Activated CD4-positive, alpha-beta T cell treated with anti-CD3 and anti-CD28 coated beads for 36 hours (primary cell): Measurements from ENCODE around the gene CHRM4. TPM values are rescaled to one million over a fixed set of nuclear protein-coding genes. Genes with fewer than 3 reads are reported as not detected.

Experiments used
- ATAC-seq: fragments of 200-7000 bp; cut with Tn5 transposase; one replicate; pipeline ENCODE4 v1.10.0; 2021; ENCODE audit warnings: mild to moderate bottlenecking, moderate library complexity
- CTCF ChIA-PET: fragments of 350-600 bp; sonication (Branson Sonifier 250); formaldehyde crosslinking; loops from one replicate; lab custom pipeline; 2021; ENCODE audit warnings: antibody characterized with exemption; lab: Charles Lee
- POLR2A ChIA-PET: fragments of 350-600 bp; sonication (Branson Sonifier 250); formaldehyde crosslinking; loops from one replicate; lab custom pipeline; 2021; ENCODE audit warnings: antibody characterized with exemption, inconsistent platforms; lab: Charles Lee
- DNase-seq: peaks from one replicate; pipeline ENCODE4 v3.0.0-alpha.2; 2020
- H3K27ac Mint-ChIP-seq: one replicate; pipeline ENCODE4 v1.8.0; 2021; ENCODE audit warnings: mixed read lengths
- H3K27me3 Mint-ChIP-seq: one replicate; pipeline ENCODE4 v1.8.0; 2021; ENCODE audit warnings: mixed read lengths
- H3K36me3 Mint-ChIP-seq: one replicate; pipeline ENCODE4 v1.8.0; 2021; ENCODE audit warnings: low read depth, mixed read lengths
- H3K4me1 Mint-ChIP-seq: one replicate; pipeline ENCODE4 v1.8.0; 2021; ENCODE audit warnings: mixed read lengths
- H3K4me3 Mint-ChIP-seq: one replicate; pipeline ENCODE4 v1.8.0; 2021; ENCODE audit warnings: mild to moderate bottlenecking, moderate library complexity, mixed read lengths
- H3K9me3 Mint-ChIP-seq: one replicate; pipeline ENCODE4 v1.8.0; 2021; ENCODE audit warnings: low read depth, mixed read lengths
- intact Hi-C, 2 experiments: fragments of 100-400 bp; cut with DNase I in 1 of 2; cut with micrococcal nuclease in 1 of 2; formaldehyde crosslinking; loops; one replicate each; pipeline versions ENCODE4 v1.14.2 to v1.15.1; 2022 to 2024; cut with DNase I, micrococcal nuclease
- total RNA-seq, 2 experiments: library from RNA; stranded (reverse); gene quantifications; one replicate each; pipeline ENCODE4 v1.2.3, GENCODE V29; 2021

CHRM4 gene
- total RNA-seq, 2 experiments from 2014 or later: 0.19 TPM; not detected in 1

- Mint-ChIP-seq H3K9me3 (no peaks in the 10 kb centered on the region), H3K27me3 (no peaks in the 10 kb centered on the region), H3K27ac (no peak overlapping the region), H3K36me3 (peaks cover 18% of the 10 kb centered on the region), H3K4me3 (no peak overlapping the region), H3K4me1 (no peaks in the 10 kb centered on the region)
- DNase-seq: no peak
- ATAC-seq: no peak
- POLR2A ChIA-PET: interaction anchor here (0.5 kb wide), 1 partner anchor 119 kb away, joined by 3 read pairs; no protein-coding TSS in a partner anchor
- intact Hi-C loops: no loop called here
- CTCF ChIA-PET: interaction anchor here (0.9 kb wide), 1 partner anchor 41 kb away, joined by 3 read pairs; no protein-coding TSS in a partner anchor
Observed at GRCh38 chr11:46402957-46403902, 11.7 kb upstream of the CHRM4 start.

- CTCF ChIA-PET: interaction anchor here (0.6 to 0.7 kb wide), 2 partner anchors 54 to 303 kb away, joined by 3 read pairs; partner anchors contain the start of genes ARHGAP1 and ZNF408
- DNase-seq: no peak
- peaks cover 8% of the 10 kb centered on the region for H3K36me3 Mint-ChIP-seq
- H3K9me3 Mint-ChIP-seq: no peaks in the 10 kb centered on the region
- H3K4me1 Mint-ChIP-seq: peaks cover 6% of the 10 kb centered on the region
- H3K27me3 Mint-ChIP-seq: peaks cover 11% of the 10 kb centered on the region
- no peak for ATAC-seq
- no peak overlapping the region for H3K4me3 Mint-ChIP-seq
- intact Hi-C loops: no loop called here
- POLR2A ChIA-PET: no interaction called here
- H3K27ac Mint-ChIP-seq: no peak overlapping the region
Observed at GRCh38 chr11:46397526-46397925, 6.0 kb upstream of the CHRM4 start.

DNA sequence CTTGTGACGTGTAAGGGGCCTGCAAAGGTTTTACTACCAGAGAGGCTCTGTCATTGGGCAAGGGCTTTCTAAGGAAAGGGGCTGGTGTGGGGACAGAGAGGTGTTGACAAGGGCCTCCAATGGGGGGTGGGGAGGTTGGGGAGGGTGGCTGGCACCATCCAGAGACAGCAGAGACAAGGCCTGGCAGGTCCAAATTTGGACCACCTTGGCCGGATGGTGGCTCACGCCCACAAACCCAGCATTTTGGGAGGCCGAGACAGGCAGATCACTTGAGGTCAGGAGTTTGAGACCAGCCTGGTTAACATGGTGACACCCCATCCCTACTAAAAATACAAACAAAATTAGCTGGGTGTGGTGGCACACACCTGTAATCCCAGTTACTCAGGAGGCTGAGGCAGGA, 2.2 kb upstream of the CHRM4 start:
- H3K4me3 Mint-ChIP-seq: no peak overlapping the region
- no peak overlapping the region for H3K27ac Mint-ChIP-seq
- peaks cover 18% of the 10 kb centered on the region for H3K4me1 Mint-ChIP-seq
- ChIA-PET CTCF (no interaction called here), POLR2A (no interaction called here)
- no peak for ATAC-seq
- H3K9me3 Mint-ChIP-seq: no peaks in the 10 kb centered on the region
- peaks cover 8% of the 10 kb centered on the region for H3K36me3 Mint-ChIP-seq
- DNase-seq: no peak
- intact Hi-C loops: no loop called here
- peaks cover 28% of the 10 kb centered on the region for H3K27me3 Mint-ChIP-seq

- H3K27me3 Mint-ChIP-seq: peaks cover 33% of the 10 kb centered on the region
- intact Hi-C loops: no loop called here
- H3K9me3 Mint-ChIP-seq: no peaks in the 10 kb centered on the region
- H3K36me3 Mint-ChIP-seq: peaks cover 8% of the 10 kb centered on the region
- peak overlapping the region; percentile 61 for H3K4me3 Mint-ChIP-seq
- ATAC-seq (no peak), DNase-seq (no peak)
- ChIA-PET POLR2A (no interaction called here), CTCF (interaction anchor here (0.9 to 2.1 kb wide), 6 partner anchors 10 to 137 kb away, joined by 3 to 9 read pairs (median 5); no protein-coding TSS in a partner anchor)
- H3K4me1 Mint-ChIP-seq: peaks cover 20% of the 10 kb centered on the region
- H3K27ac Mint-ChIP-seq: no peak overlapping the region
Observed at GRCh38 chr11:46393231-46393616, 1.6 kb upstream of the CHRM4 start.

DNA sequence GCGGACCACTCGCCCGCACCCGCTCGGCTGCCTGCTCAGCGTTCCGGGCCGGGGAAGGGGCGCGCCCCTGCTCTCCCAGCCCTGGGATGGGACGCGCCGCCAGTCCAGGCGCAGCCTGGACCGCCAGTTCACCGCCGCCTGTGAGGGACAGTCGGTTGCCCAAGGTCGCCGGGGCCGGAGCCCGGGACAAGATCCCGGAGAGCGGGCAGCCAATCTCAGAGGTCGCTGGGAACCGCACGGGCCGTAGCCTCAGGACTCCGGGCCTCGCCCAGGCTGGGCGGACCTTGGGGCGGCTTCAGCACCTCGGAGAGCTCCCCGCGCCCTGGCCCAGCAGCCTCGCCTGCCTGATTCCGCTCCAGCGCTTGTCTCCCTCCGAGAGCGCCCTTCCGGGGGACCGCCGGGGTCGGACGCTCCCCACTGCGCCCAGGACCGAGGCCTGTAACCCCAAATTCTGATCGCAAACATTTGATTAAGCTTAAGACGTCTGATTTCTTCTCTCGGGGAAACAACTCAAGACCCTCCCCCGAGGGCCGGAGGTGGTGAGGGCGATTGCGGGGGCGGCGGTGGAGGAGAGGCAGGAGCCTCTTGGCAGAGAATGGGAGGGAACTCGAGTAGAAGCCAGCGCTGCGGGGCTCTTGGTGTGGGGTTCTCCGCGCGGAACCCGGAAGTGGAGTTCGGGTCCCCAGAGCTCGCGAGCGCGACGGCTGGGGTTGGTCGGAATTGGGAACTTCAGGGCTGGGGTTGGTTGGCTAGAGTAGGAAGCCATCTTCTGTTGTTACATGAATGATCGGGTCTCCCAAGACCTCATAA, 1.1 kb upstream of the CHRM4 start:
- ATAC-seq (peak; percentile 76), DNase-seq (peak; percentile 89)
- peak overlapping the region; percentile 61 for H3K4me3 Mint-ChIP-seq
- peaks cover 8% of the 10 kb centered on the region for H3K36me3 Mint-ChIP-seq
- POLR2A ChIA-PET: interaction anchor here (1.3 kb wide), 1 partner anchor 9 kb away, joined by 3 read pairs; no protein-coding TSS in a partner anchor
- no peak overlapping the region for H3K27ac Mint-ChIP-seq
- H3K4me1 Mint-ChIP-seq: peaks cover 22% of the 10 kb centered on the region
- no peaks in the 10 kb centered on the region for H3K9me3 Mint-ChIP-seq
- intact Hi-C loops: loop anchor here in 1 of 2 experiments (1.0 kb wide), 2 partner anchors 11 to 225 kb away; partner anchors contain the start of genes ATG13, HARBI1 and MDK
- H3K27me3 Mint-ChIP-seq: peaks cover 37% of the 10 kb centered on the region
- CTCF ChIA-PET: interaction anchor here (0.6 to 2.1 kb wide), 10 partner anchors 9 to 527 kb away, joined by 3 to 9 read pairs (median 4); partner anchors contain the start of gene DGKZ

- CTCF ChIA-PET: interaction anchor here (0.5 to 2.1 kb wide), 5 partner anchors 8 to 39 kb away, joined by 3 to 9 read pairs (median 6); no protein-coding TSS in a partner anchor
- no peak overlapping the region for H3K27ac Mint-ChIP-seq
- H3K4me3 Mint-ChIP-seq: no peak overlapping the region
- peaks cover 2% of the 10 kb centered on the region for H3K36me3 Mint-ChIP-seq
- intact Hi-C loops: no loop called here
- peaks cover 22% of the 10 kb centered on the region for H3K4me1 Mint-ChIP-seq
- H3K9me3 Mint-ChIP-seq: no peaks in the 10 kb centered on the region
- POLR2A ChIA-PET: interaction anchor here (0.5 to 1.3 kb wide), 2 partner anchors 8 to 318 kb away, joined by 3 read pairs; no protein-coding TSS in a partner anchor
- peaks cover 49% of the 10 kb centered on the region for H3K27me3 Mint-ChIP-seq
- DNase-seq: no peak
- no peak for ATAC-seq
Observed at GRCh38 chr11:46391186-46391577, 394 bp downstream of the CHRM4 start.

GRCh38 chr11:46390331-46391171, 1.0 kb downstream of the CHRM4 start:
- ChIA-PET POLR2A (no interaction called here), CTCF (interaction anchor here (0.5 to 3.7 kb wide), 11 partner anchors 9 to 473 kb away, joined by 3 to 32 read pairs (median 4); partner anchors contain the start of genes MDK and PEX16)
- Mint-ChIP-seq H3K4me1 (peaks cover 22% of the 10 kb centered on the region), H3K36me3 (peaks cover 2% of the 10 kb centered on the region), H3K4me3 (peak overlapping the region; percentile 34), H3K9me3 (no peaks in the 10 kb centered on the region), H3K27ac (no peak overlapping the region), H3K27me3 (peaks cover 53% of the 10 kb centered on the region)
- intact Hi-C loops: no loop called here
- no peak for ATAC-seq
- peak; percentile 18 for DNase-seq

DNA sequence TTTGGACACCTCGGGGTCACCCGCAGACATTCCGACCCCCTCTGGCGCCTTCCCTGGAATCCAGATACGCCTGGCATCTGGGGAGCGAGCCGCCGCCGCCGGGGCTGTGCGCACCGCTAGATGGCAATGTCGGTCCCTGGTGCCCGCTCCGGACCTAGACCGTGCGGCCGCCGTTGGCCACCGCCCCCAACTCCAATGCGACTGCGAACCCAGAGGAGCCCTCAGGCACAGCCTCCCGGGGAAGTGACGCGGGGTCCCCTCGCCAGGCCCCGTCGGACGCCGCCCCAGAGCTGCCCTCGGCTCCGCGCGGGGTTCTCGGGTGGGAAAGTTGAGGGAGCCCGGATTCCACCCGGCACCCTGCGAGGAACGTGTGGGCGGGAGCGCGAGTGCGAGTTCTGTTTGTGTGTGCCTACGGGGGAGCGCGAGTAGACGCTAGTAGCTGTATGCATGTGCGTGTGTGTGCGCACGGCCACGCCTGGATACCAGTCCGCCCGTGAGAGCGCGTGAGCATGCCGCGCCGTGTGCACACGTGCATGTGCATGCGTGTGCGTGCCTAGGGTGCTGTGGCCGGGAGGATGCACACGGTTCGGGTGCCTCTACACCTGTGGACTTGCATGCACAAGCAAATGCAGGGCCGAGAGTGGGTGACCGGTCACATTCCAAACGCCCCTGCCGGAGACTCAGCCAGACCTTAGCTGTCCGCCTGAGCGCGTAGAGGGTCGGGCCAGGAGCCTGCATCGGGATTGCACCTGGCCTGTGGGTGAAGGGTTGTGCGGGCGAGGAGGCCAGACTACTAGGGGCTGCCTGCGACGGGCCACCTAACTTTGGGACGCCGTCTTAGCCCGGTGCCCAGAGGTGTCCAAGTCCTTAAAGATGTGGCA, 1.9 kb downstream of the CHRM4 start:
- ChIA-PET POLR2A (interaction anchor here (0.6 kb wide), 1 partner anchor 47 kb away, joined by 3 read pairs; no protein-coding TSS in a partner anchor), CTCF (interaction anchor here (0.5 to 3.7 kb wide), 16 partner anchors 10 to 502 kb away, joined by 3 to 32 read pairs (median 4); partner anchors contain the start of gene MDK)
- H3K4me3 Mint-ChIP-seq: peak overlapping the region; percentile 50
- no peaks in the 10 kb centered on the region for H3K9me3 Mint-ChIP-seq
- H3K4me1 Mint-ChIP-seq: peaks cover 22% of the 10 kb centered on the region
- H3K36me3 Mint-ChIP-seq: peaks cover 2% of the 10 kb centered on the region
- H3K27me3 Mint-ChIP-seq: peaks cover 56% of the 10 kb centered on the region
- H3K27ac Mint-ChIP-seq: no peak overlapping the region
- DNase-seq: peak; percentile 81
- peak; percentile 66 for ATAC-seq
- intact Hi-C loops: loop anchor here (1.0 to 5.0 kb wide), 6 partner anchors 140 to 311 kb away; partner anchors contain the start of genes ATG13 (in 2 of the 2), HARBI1 (in 2 of the 2), ARHGAP1 (in 1 of the 2) and ZNF408 (in 1 of the 2)
